HepG2 (cell line): ENCODE data around the gene EPHA6. TPM values are rescaled to one million over a fixed set of nuclear protein-coding genes. Genes with fewer than 3 reads are reported as not detected.

Experiments used
- ATAC-seq: fragments of 200-7000 bp; cut with Tn5 transposase; 3 replicates; pipeline ENCODE4 v1.9.1; 2020; ENCODE audit warnings: mild to moderate bottlenecking, moderate library complexity
- BruUV-seq: library from RNA; stranded (reverse); fragments of 400-500 nt; replicated peaks from 2 replicates; lab custom pipeline; 2021; lab: Mats Ljungman, UMichigan
- CTCF ChIA-PET: fragments of 300-600 bp; formaldehyde crosslinking; extraction: SDS; loops from one replicate; lab custom pipeline; 2021; ENCODE audit warnings: low total read pairs, inconsistent platforms, low intra/inter-chr PET ratio; lab: Yijun Ruan, JAX
- POLR2A ChIA-PET: fragments of 350-600 bp; sonication (Branson Sonifier 250); formaldehyde crosslinking; loops from one replicate; lab custom pipeline; 2020; ENCODE audit warnings: antibody characterized with exemption, inconsistent platforms; lab: Yijun Ruan, JAX
- DNase-seq: peaks from one replicate; pipeline ENCODE4 v3.0.0-alpha.2; 2015; ENCODE audit warnings: low spot score
- FAIRE-seq: peaks from 3 replicates; lab custom pipeline; 2011; peaks lifted over from hg19 to GRCh38; lab: Jason Lieb, UNC
- H2AFZ ChIP-seq: one replicate; pipeline ENCODE4 v1.6.1; 2011; ENCODE audit warnings: low read length, inconsistent platforms
- H3K27ac ChIP-seq: fragments of 300-600 bp; 3 replicates; pipeline ENCODE4 v1.8.0; 2011; ENCODE audit warnings: mixed run types, mild to moderate bottlenecking, mixed read lengths, low read length, inconsistent platforms; ENCODE audit not compliant: insufficient read depth; ENCODE audit errors: extremely low read length
- H3K27me3 ChIP-seq, 2 experiments: fragments of 200-600 bp in 1 of 2; 2 replicates in 1 of 2; 3 replicates in 1 of 2; pipeline versions ENCODE4 v1.6.0 to v1.8.0; 2011; ENCODE audit warnings: low read length in 2 of 2, mild to moderate bottlenecking in 2 of 2, moderate library complexity in 2 of 2, inconsistent platforms in 1 of 2; ENCODE audit not compliant: insufficient read depth in 2 of 2, control insufficient read depth in 1 of 2
- H3K36me3 ChIP-seq, 2 experiments: fragments of 200-600 bp in 1 of 2; replicated peaks in 1 of 2; 2 replicates in 1 of 2; 3 replicates in 1 of 2; pipeline versions ENCODE4 v1.5.1 to v1.8.0; 2011; ENCODE audit warnings: low read length in 2 of 2, inconsistent platforms in 1 of 2; ENCODE audit not compliant: insufficient read depth in 2 of 2, control insufficient read depth in 1 of 2
- H3K4me1 ChIP-seq: 2 replicates; pipeline ENCODE4 v1.5.1; 2012; ENCODE audit warnings: low read length, inconsistent platforms; ENCODE audit not compliant: insufficient read depth
- H3K4me2 ChIP-seq: 2 replicates; pipeline ENCODE4 v1.6.0; 2011; ENCODE audit warnings: low read depth, low read length, inconsistent platforms
- H3K4me3 ChIP-seq, 3 experiments: fragments of 200-600 bp in 1 of 3; sonication (generic), shearing (Covaris generic) in 1 of 3; replicated peaks in 1 of 3; 2 replicates each; pipeline ENCODE4 v1.5.1; 2011 to 2016; ENCODE audit warnings: low read length in 3 of 3, inconsistent platforms in 2 of 3, low read depth in 2 of 3, mild to moderate bottlenecking in 2 of 3, control low read depth in 1 of 3, mixed read lengths in 1 of 3; ENCODE audit not compliant: insufficient read depth in 1 of 3
- H3K79me2 ChIP-seq: one replicate; pipeline ENCODE4 v1.6.1; 2011; ENCODE audit warnings: low read length, inconsistent platforms; ENCODE audit not compliant: insufficient read depth
- H3K9ac ChIP-seq: 2 replicates; pipeline ENCODE4 v1.6.0; 2011; ENCODE audit warnings: mild to moderate bottlenecking, low read depth, low read length, inconsistent platforms; ENCODE audit not compliant: insufficient read depth
- H3K9me3 ChIP-seq: 2 replicates; pipeline ENCODE4 v1.5.1; 2012; ENCODE audit warnings: mild to moderate bottlenecking, low read length
- H4K20me1 ChIP-seq: 2 replicates; pipeline ENCODE4 v1.6.0; 2011; ENCODE audit warnings: inconsistent platforms, mild to moderate bottlenecking, low read length, moderate library complexity; ENCODE audit not compliant: insufficient read depth
- ATRX ChIP-seq: sonication (generic); formaldehyde crosslinking; IDR thresholded peaks from 2 replicates; pipeline ENCODE4 v1.4.0; 2020; ENCODE audit warnings: missing genetic modification reagents, borderline replicate concordance
- BORCS8-MEF2B ChIP-seq: sonication (generic); formaldehyde crosslinking; IDR thresholded peaks from 2 replicates; pipeline ENCODE4 v1.8.0; 2022; ENCODE audit warnings: mild to moderate bottlenecking, missing genetic modification reagents
- CEBPG ChIP-seq: IDR thresholded peaks from 2 replicates; pipeline ENCODE4 v1.6.1; 2016
- FOXC1 ChIP-seq: sonication (generic); formaldehyde crosslinking; IDR thresholded peaks from 2 replicates; pipeline ENCODE4 v1.8.0; 2022; ENCODE audit warnings: mild to moderate bottlenecking, missing genetic modification reagents, borderline replicate concordance
- HOXD1 ChIP-seq: sonication (generic); formaldehyde crosslinking; IDR thresholded peaks from 2 replicates; pipeline ENCODE4 v1.5.0; 2020; ENCODE audit warnings: missing genetic modification reagents
- NFE2 ChIP-seq: sonication (generic); formaldehyde crosslinking; IDR thresholded peaks from 2 replicates; pipeline ENCODE4 v1.4.0; 2020; ENCODE audit warnings: missing genetic modification reagents
- SOX5 ChIP-seq: IDR thresholded peaks from 2 replicates; pipeline ENCODE4 v1.6.1; 2016; ENCODE audit warnings: borderline replicate concordance
- YY1 ChIP-seq: IDR thresholded peaks from 2 replicates; pipeline ENCODE4 v1.6.1; 2011; ENCODE audit warnings: low read length, low read depth, moderate library complexity, mild to moderate bottlenecking; ENCODE audit not compliant: insufficient read depth, insufficient replicate concordance
- ZBTB3 ChIP-seq: sonication (generic); formaldehyde crosslinking; IDR thresholded peaks from 2 replicates; pipeline ENCODE4 v1.4.0; 2020; ENCODE audit warnings: low read depth, mild to moderate bottlenecking, moderate library complexity, missing genetic modification reagents, borderline replicate concordance
- ZNF136 ChIP-seq: sonication (generic); formaldehyde crosslinking; IDR thresholded peaks from 2 replicates; pipeline ENCODE4 v1.8.1; 2022; ENCODE audit warnings: low read depth, mild to moderate bottlenecking, moderate library complexity, missing genetic modification reagents
- ZNF264 ChIP-seq: sonication (generic); formaldehyde crosslinking; IDR thresholded peaks from 2 replicates; pipeline ENCODE4 v1.4.0; 2020; ENCODE audit warnings: missing genetic modification reagents
- ZNF772 ChIP-seq: sonication (generic); formaldehyde crosslinking; IDR thresholded peaks from 2 replicates; pipeline ENCODE4 v1.5.0; 2020; ENCODE audit warnings: mild to moderate bottlenecking, missing genetic modification reagents
- ZNF891 ChIP-seq: sonication (generic); formaldehyde crosslinking; IDR thresholded peaks from 2 replicates; pipeline ENCODE4 v1.5.0; 2020; ENCODE audit warnings: mild to moderate bottlenecking, missing genetic modification reagents
- WGBS: methylation state at CpG from one replicate; pipeline ENCODE4 v1.1.6; 2017; ENCODE audit warnings: low lambda C conversion rate; 5-methylcytosine and 5-hydroxymethylcytosine counted together
- in situ Hi-C: cut with HindIII; loops from 2 replicates; pipeline ENCODE4 v1.10.0; 2017; ENCODE audit warnings: low pct_unique_long_range_greater_than_20kb; ENCODE audit not compliant: extremely low pct_ligation_motif_present
- intact Hi-C: fragments of 100-400 bp; cut with micrococcal nuclease; formaldehyde crosslinking; loops from one replicate; pipeline ENCODE4 v1.10.0; 2022; ENCODE audit not compliant: unreplicated experiment
- polyA plus RNA-seq, 8 experiments: library from polyadenylated mRNA; depleted of rRNA in 3 of 8; stranded (reverse) in 7 of 8; unstranded in 1 of 8; fragments of >200 nt; fragmentation: Illumina TruSeq in 4 of 8; extraction: Trizol in 4 of 8; gene quantifications; 2 replicates each; pipeline versions ENCODE4 v1.2.1 to v1.2.3, GENCODE V29; 2011 to 2016; ENCODE audit warnings: low read depth in 4 of 8, missing spikeins in 1 of 8, mixed read lengths in 1 of 8; ENCODE audit not compliant: insufficient read depth in 1 of 8
- total RNA-seq, 5 experiments: library from RNA; depleted of rRNA; stranded (reverse); fragments of >200 nt; fragmentation: Illumina TruSeq; extraction: Trizol; gene quantifications; 2 replicates each; pipeline ENCODE4 v1.2.3, GENCODE V29; 2016; ENCODE audit warnings: low read depth in 1 of 5
- TF ChIP-seq, protein P1 (sequence below): IDR thresholded peaks from 2 replicates; pipeline ENCODE4 v1.6.1; 2012; ENCODE audit warnings: inconsistent platforms
- TF ChIP-seq, protein P2 (sequence below): IDR thresholded peaks from 2 replicates; pipeline ENCODE4 v1.6.1; 2016
- TF ChIP-seq, protein P3 (sequence below): sonication (generic); formaldehyde crosslinking; conservative IDR thresholded peaks from 2 replicates; pipeline ENCODE4 v1.4.0; 2020; ENCODE audit warnings: mild to moderate bottlenecking, missing genetic modification reagents, moderate library complexity
- TF ChIP-seq, protein P4 (sequence below): IDR thresholded peaks from 2 replicates; pipeline ENCODE4 v1.6.1; 2016; ENCODE audit warnings: missing genetic modification reagents, missing compliant biosample characterization

Gene EPHA6
- total and polyA plus RNA-seq, 2 of the 13 experiments (the other 11 are each of a cell fraction or from before 2014, with no cell fraction given) = not detected

DNA sequence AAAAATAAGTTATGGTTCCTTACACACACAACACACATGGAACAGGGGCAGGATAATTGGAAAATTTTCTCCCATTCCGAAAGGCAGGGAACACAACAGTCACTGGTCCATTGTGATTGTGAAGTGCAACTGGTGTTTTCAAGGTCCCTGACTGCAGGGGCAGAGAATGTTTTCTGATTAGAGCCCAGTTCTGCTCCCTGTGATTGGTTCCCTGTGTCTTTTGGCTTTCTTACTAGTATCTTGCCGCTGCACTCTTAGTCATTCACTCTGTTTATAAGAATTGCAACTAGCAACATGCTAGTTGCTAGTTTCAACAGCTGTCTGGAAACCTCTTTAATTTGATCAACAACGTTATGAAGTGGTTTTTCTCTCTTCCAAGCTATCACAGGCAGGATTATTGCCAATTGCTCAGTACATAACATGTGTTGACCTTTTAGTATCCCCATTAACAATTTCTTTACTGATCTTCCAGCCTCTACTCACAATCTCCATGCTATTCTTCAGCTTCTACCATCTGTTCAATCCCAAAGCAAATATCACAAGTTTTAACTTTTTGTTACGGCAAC, 177.5 kb downstream of the EPHA6 start:
- Histone ChIP-seq H3K36me3 (no peaks in the 10 kb centered on the region), H3K4me1 (no peaks in the 10 kb centered on the region), H2AFZ (no peak overlapping the region), H3K9ac (no peak overlapping the region), H3K27ac (no peak overlapping the region), H3K79me2 (no peaks in the 10 kb centered on the region), H3K27me3 (peaks cover 0 to 3% of the 10 kb centered on the region in 2 experiments; a peak in 1 of 5 replicates), H3K4me3 (no peak overlapping the region), H3K9me3 (no peaks in the 10 kb centered on the region), H4K20me1 (no peaks in the 10 kb centered on the region), H3K4me2 (no peak overlapping the region)
- DNase-seq (no peak), FAIRE-seq (no peak), ATAC-seq (no peak)
- intact Hi-C loops (no loop called here), in situ Hi-C loops (no loop called here)
- no TSS peak for BruUV-seq
- POLR2A ChIA-PET = no interaction called here
- 0% methylated on average over 4 of the region's 4 CpGs for WGBS
- CTCF ChIA-PET = no interaction called here
- no peak for TF ChIP-seq BORCS8-MEF2B (CRISPR knock-in tag)
- no peak for TF ChIP-seq ATRX (CRISPR knock-in tag)
- TF ChIP-seq, protein P1, sequence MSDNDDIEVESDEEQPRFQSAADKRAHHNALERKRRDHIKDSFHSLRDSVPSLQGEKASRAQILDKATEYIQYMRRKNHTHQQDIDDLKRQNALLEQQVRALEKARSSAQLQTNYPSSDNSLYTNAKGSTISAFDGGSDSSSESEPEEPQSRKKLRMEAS = no peak
- TF ChIP-seq SOX5 (CRISPR knock-in tag) = no peak
- no peak for TF ChIP-seq ZNF891
- TF ChIP-seq, protein P2, sequence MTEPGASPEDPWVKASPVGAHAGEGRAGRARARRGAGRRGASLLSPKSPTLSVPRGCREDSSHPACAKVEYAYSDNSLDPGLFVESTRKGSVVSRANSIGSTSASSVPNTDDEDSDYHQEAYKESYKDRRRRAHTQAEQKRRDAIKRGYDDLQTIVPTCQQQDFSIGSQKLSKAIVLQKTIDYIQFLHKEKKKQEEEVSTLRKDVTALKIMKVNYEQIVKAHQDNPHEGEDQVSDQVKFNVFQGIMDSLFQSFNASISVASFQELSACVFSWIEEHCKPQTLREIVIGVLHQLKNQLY (CRISPR knock-in tag) = no peak
- no peak for TF ChIP-seq YY1
- TF ChIP-seq HOXD1 (CRISPR knock-in tag) = no peak
- no peak for TF ChIP-seq ZNF264 (CRISPR knock-in tag)
- TF ChIP-seq NFE2 (CRISPR knock-in tag) = no peak
- no peak for TF ChIP-seq ZBTB3 (CRISPR knock-in tag)
- TF ChIP-seq CEBPG (CRISPR knock-in tag) = no peak
- no peak for TF ChIP-seq ZNF136 (CRISPR knock-in tag)
- no peak for TF ChIP-seq FOXC1 (CRISPR knock-in tag)
- no peak for TF ChIP-seq ZNF772
- TF ChIP-seq, protein P3, sequence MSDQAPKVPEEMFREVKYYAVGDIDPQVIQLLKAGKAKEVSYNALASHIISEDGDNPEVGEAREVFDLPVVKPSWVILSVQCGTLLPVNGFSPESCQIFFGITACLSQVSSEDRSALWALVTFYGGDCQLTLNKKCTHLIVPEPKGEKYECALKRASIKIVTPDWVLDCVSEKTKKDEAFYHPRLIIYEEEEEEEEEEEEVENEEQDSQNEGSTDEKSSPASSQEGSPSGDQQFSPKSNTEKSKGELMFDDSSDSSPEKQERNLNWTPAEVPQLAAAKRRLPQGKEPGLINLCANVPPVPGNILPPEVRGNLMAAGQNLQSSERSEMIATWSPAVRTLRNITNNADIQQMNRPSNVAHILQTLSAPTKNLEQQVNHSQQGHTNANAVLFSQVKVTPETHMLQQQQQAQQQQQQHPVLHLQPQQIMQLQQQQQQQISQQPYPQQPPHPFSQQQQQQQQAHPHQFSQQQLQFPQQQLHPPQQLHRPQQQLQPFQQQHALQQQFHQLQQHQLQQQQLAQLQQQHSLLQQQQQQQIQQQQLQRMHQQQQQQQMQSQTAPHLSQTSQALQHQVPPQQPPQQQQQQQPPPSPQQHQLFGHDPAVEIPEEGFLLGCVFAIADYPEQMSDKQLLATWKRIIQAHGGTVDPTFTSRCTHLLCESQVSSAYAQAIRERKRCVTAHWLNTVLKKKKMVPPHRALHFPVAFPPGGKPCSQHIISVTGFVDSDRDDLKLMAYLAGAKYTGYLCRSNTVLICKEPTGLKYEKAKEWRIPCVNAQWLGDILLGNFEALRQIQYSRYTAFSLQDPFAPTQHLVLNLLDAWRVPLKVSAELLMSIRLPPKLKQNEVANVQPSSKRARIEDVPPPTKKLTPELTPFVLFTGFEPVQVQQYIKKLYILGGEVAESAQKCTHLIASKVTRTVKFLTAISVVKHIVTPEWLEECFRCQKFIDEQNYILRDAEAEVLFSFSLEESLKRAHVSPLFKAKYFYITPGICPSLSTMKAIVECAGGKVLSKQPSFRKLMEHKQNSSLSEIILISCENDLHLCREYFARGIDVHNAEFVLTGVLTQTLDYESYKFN (CRISPR knock-in tag) = no peak
- TF ChIP-seq, protein P4, sequence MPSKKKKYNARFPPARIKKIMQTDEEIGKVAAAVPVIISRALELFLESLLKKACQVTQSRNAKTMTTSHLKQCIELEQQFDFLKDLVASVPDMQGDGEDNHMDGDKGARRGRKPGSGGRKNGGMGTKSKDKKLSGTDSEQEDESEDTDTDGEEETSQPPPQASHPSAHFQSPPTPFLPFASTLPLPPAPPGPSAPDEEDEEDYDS (CRISPR knock-in tag) = no peak
- TF ChIP-seq, all 625 proteins: peak for 0
